Raji (cell line): Measurements from ENCODE around the gene CCL16.

Experiments used
- POLR2A ChIP-seq: IDR thresholded peaks from 2 replicates; pipeline ENCODE4 v1.6.1; 2011; ENCODE audit warnings: low read depth, low read length, control low read depth; ENCODE audit not compliant: insufficient read depth

CCL16 gene

GRCh38 chr17:35965272-35965671 is 16.0 kb downstream of the CCL16 start:
- no peak for TF ChIP-seq POLR2A

GRCh38 chr17:35963663-35964062 is 17.6 kb downstream of the CCL16 start:
- no peak for TF ChIP-seq POLR2A

GRCh38 chr17:35953720-35954119 is 27.6 kb downstream of the CCL16 start:
- no peak for TF ChIP-seq POLR2A

- TF ChIP-seq POLR2A, result no peak
These were observed 31.9 kb downstream of the CCL16 start for GRCh38 chr17:35949401-35949800.

GRCh38 chr17:35948092-35948491 is 33.2 kb downstream of the CCL16 start:
- TF ChIP-seq POLR2A, result no peak

- TF ChIP-seq POLR2A, result no peak
These were observed 34.1 kb downstream of the CCL16 start for GRCh38 chr17:35947156-35947585.

- no peak for TF ChIP-seq POLR2A
These were observed 37.1 kb downstream of the CCL16 start for GRCh38 chr17:35944151-35944550.

- TF ChIP-seq POLR2A, result no peak
These were observed 37.8 kb downstream of the CCL16 start, which contains the start of gene LYZL6 for GRCh38 chr17:35943537-35943936. Gene LYZL6, minus strand, starts transcription at chr17:35943713. Its CDS starts 4,357 bp downstream, at chr17:35939356.

GRCh38 chr17:35942588-35943186 is 38.6 kb downstream of the CCL16 start:
- no peak for TF ChIP-seq POLR2A

GRCh38 chr17:35936063-35936462 is 45.2 kb downstream of the CCL16 start:
- TF ChIP-seq POLR2A, result no peak

- TF ChIP-seq POLR2A, result no peak
These were observed 46.5 kb downstream of the CCL16 start for GRCh38 chr17:35934760-35935159.

GRCh38 chr17:35932586-35932985 is 48.7 kb downstream of the CCL16 start:
- TF ChIP-seq POLR2A, result no peak

GRCh38 chr17:35931794-35932425 is 49.4 kb downstream of the CCL16 start:
- TF ChIP-seq POLR2A, result no peak

GRCh38 chr17:35930211-35931065 is 50.9 kb downstream of the CCL16 start, which contains the start of gene RDM1:
Gene RDM1, minus strand, starts transcription at chr17:35930773. Its CDS starts 46 bp downstream, at chr17:35930727.
- peak; percentile 56 for TF ChIP-seq POLR2A

- TF ChIP-seq POLR2A, result no peak
These were observed 53.6 kb downstream of the CCL16 start for GRCh38 chr17:35927714-35928113.
